HG03097 (cell line): ENCODE results near the gene HAGHL.
"Not testable (repeated sequence)": the region's sequence is repeated elsewhere in the genome, so short reads cannot be mapped to it uniquely, and the experiment has no call there.

Source experiments
- ATAC-seq: cut with Tn5 transposase; IDR thresholded peaks from one replicate; pipeline ENCODE4 v1.9.1; 2021; ENCODE audit not compliant: unreplicated experiment, low FRiP score

The HAGHL gene

GRCh38 chr16:706189-707061 lies 20.5 kb upstream of the HAGHL start:
- ATAC-seq: no peak

- no peak for ATAC-seq
Measured at GRCh38 chr16:707062-707538, 19.8 kb upstream of the HAGHL start.

- no peak for ATAC-seq
Measured at GRCh38 chr16:708019-708418, 18.9 kb upstream of the HAGHL start.

DNA sequence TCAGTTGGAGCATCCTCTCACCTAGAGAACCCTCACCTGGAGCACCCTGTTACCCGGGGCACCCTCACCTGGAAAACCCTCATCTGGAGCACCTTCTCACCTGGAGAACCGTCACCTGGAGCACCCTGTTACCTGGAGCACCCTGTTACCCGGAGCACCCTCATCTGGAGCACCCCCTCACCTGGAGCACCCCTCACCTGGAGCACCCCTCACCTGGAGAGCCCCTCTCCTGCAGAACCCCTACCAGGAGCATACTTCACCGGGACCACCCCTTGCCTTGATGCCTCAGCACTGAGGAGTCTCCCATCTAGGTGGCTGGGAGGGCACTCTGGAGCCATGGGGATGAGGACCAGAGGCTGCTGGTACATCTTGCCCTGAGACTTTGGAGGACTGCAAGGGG lies 17.9 kb upstream of the HAGHL start:
- no peak for ATAC-seq

GRCh38 chr16:709566-710499 lies 17.1 kb upstream of the HAGHL start:
- ATAC-seq: no peak

DNA sequence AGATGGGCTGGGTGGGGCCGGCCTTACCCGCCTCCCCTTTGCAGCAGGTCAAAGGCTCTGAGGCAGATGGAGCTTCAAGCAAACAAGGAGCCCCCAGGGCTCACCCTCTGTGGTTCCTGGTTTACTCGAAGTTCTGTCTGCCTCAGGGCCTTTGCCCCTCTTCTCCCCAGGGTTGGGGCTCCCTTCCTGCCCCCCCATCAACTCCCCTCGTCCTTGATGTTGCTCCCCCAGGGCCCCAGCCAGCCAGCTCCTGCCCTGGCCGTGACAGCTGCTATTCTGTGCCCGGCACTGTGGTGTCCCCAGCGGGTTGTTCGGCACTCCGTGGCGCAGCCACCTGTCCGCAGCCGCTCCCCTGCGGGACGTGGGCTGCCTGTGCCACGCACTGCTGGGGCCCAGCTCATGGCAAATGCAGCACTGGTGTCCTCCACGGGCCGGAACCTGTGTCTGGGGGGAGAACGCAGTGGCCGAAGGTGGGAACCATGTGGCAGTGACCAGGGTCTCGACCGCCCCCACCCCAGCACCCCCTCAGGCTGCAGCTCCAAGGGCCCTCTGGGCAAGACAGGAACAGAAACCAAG lies 16.3 kb upstream of the HAGHL start:
- no peak for ATAC-seq

GRCh38 chr16:711084-711483 lies 15.8 kb upstream of the HAGHL start:
- no peak for ATAC-seq

DNA sequence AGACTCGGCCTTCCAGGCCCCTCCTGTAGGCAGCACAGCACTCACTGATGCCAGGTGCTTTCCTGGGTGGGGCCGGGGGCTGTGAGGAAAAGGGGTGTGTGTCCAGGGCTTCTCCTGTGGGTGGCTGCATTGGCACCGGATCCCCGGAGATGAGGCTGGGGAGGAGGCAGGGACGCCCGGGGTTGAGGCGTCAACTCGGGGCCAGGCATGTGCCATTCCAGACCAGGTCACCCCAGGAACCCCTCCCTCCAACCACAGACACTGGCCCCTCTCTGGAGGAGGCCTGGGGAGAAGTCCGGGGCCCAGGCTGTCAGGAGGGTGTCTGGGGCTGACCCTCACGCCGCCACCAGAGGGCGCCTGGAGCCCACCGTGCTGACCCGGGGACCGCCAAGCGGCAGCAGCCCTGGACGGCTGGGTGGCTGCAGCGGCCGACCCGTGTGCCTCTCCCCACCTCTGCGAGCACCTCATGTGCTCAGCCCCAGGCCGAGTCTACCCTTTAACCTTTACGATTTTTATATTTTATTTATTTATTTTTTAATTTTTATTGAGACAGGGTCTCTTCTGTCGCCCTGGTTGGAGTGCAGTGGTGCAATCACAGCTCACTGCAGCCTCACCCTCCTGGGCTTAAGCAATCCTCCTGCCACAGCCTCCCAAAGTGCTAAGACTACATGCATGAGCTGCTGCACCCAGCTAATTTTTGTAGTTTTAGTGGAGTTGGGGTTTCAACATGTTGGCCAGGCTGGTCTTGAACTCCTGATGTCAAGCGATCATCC lies 15.2 kb upstream of the HAGHL start:
- ATAC-seq: no peak

DNA sequence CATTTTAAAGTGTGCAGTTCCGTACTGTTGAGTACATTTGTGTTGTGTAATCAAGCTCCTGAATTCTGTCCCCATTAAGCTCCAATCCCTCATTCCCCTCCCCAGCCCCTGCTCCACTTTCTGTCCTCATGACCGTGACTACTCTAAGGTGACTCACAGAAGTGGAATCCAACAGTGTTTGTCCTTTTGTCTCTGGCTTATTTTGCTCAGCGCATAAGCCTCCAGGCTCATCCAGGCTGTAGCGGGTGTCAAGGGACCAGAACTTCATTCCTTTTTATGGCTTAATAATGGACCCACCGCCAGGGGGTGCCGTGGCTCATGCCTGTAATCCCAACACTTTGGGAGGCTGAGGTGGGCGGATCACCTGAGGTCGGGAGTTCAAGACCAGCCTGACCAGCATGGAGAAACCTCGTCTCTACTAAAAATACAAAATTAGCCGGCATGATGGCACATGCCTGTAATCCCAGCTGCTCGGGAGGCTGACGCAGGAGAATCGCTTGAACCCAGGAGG lies 14.1 kb upstream of the HAGHL start:
- not testable (repeated sequence) for ATAC-seq

- no peak for ATAC-seq
Measured at GRCh38 chr16:714079-714478, 12.8 kb upstream of the HAGHL start.

DNA sequence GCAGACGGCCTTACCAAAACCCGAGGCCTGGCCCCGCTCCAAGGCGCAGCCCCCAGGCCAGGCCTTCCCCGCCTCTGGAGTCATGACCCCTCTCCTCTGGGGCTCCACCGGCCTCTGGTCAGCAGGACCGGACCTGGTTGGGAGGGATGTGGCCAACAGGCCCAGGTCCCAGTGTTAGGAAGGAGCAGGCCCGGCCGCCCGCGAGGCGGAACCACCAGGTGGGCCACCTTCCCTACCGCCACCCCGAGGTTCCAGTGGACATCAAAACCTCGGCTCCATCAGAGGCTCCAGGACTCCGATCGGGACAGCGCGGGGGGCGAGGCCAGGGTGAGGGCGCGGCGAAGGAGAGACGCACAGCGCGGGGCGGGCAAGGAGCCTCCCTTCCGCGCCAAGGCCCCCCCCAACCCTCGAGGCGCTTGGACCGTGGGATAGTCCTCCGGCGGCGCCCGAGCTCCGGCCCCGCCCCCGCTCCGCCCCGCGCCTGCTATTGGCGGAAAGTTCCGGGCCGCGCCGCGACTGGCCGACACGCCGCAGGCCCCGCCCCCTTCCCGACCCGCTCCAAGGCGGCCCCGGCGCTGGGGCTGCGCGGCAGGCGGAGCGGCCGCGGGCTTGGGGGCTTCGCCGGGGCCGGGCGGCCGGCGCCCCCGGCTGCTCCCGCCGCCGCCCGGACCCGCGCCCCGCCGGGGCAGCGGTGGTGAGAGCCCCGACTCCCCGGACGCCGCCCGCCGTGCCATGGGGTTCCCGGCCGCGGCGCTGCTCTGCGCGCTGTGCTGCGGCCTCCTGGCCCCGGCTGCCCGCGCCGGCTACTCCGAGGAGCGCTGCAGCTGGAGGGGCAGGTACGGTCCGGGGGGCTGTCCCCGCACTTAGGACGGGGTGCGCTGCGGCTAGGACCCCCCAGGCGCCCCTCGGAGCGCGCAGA lies 12.1 kb upstream of the HAGHL start, which contains the start of gene METRN:
Gene METRN (plus strand): TSS at position 561 of the 919 bp plus-strand sequence. CDS start 172 bp downstream, at position 733.
- ATAC-seq: peak; percentile 47

- ATAC-seq: no peak
Measured at GRCh38 chr16:715477-716199, 11.3 kb upstream of the HAGHL start.

DNA sequence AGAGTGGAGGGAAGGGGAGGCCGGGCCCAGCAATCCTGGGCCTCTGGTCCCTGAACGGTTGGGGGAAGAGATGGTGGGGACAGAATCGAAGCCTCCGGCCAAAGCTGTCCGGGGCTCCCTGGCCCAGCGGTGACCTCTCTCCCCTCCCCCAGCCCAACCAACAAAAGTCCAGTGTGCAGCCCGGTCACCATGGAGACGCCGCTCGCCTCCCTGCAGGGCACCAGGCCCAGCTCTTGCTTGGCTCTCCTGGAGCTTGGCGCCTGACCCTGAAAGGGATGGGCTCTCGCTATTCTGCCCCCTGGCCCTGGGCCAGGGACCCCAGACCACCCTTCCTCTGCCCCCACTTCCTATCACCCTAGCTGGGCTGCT lies 10.7 kb upstream of the HAGHL start:
- no peak for ATAC-seq

GRCh38 chr16:716768-717325 lies 10.1 kb upstream of the HAGHL start:
- no peak for ATAC-seq

GRCh38 chr16:717450-718245 lies 9.3 kb upstream of the HAGHL start:
- no peak for ATAC-seq

DNA sequence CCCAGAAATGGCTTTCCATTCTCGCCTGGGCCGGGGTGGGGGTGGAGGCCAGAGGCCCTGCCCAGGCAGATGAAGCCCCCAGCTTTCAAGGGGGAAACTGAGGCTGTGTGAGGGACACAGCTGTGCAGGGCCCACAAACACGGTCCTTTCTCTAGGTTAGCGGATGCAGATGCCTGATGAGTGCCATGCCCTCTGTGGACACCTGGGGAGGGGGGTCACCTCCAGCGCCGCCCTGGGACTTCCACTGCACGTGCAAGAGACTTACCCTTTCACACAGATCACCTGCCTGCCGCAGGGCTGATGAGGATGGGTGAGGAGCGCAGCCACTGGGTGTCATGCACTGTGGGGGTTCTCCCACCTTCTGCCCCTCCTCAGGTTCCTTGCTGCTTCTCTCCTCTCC lies 8.5 kb upstream of the HAGHL start:
- no peak for ATAC-seq

GRCh38 chr16:718922-719321 lies 8.0 kb upstream of the HAGHL start:
- no peak for ATAC-seq
